ENCODE data around the gene MAP4K3.
"Not testable (repeated sequence)": the region's sequence is repeated elsewhere in the genome, so short reads cannot be mapped to it uniquely, and the experiment has no call there.

MAP4K3 gene

DNA sequence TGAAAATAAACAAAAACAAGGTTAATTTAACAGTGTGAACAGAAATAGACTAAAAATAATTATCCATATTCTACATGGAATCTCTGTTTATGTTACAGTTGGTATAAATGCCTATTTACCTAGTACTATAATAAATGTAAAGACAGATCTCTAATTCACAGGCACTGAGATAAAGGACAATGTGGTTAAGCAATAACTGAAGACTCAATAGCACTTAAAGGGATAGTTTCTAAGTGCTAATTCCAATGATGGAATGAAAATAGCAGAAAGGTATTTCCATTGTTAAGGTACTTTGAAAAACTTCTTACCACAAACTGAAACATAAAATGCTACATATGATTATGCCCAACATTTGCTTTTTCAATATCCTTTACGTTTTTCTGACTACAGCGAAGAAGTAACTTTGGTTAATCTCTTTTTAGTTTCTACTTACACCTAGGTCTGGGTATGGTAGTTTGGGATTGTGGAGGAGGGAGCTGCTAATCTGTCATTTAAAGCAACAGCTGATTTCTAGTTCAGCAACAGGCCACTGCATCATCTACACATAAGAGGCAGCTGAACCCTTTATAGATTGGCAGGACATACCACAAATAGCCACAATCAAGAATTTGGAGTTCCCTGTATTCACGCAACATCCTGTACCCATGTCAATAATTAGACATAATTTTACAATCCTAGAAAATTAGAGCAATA, 27.2 kb downstream of the MAP4K3 start:
- no peak for DNase-seq (ENCODE audit: low read depth in 2 of 2)

DNA sequence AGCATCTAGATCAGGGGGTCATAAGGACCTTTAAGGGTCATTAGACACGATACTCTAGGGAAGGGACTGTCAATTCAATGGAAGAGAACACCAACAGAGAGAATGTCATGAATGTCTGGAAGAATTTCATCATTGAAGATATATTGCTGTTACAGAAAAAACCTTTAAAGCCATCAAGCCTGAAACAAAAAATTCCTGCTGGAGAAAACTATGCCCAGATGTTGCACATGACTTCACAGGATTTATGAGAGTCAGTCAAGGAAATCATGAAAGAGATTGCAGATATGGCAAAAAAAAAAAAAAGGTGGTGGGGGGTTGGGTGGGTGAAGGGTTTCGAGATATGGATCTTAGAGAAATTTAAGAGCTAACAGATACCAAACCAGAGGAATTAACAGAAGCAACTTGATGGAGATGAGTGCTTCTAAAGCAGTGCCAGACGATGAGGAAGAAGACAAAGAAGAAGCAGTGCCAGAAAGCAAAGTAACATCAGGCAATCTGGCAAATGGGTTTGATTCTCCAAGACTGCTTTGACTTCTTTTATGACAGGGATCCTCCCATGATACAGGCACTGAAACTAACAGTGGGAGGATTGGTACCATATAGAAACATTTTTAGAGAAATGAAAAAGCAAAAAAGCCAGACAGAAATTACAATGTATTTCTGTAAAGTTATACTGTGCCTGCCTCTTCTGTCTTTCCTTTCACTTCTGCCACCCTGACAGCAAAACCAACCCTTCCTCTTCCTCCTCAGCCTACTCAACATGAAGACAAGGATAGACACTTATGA, 28.5 kb downstream of the MAP4K3 start:
- no peak for DNase-seq (ENCODE audit: low read depth in 2 of 2)

DNA sequence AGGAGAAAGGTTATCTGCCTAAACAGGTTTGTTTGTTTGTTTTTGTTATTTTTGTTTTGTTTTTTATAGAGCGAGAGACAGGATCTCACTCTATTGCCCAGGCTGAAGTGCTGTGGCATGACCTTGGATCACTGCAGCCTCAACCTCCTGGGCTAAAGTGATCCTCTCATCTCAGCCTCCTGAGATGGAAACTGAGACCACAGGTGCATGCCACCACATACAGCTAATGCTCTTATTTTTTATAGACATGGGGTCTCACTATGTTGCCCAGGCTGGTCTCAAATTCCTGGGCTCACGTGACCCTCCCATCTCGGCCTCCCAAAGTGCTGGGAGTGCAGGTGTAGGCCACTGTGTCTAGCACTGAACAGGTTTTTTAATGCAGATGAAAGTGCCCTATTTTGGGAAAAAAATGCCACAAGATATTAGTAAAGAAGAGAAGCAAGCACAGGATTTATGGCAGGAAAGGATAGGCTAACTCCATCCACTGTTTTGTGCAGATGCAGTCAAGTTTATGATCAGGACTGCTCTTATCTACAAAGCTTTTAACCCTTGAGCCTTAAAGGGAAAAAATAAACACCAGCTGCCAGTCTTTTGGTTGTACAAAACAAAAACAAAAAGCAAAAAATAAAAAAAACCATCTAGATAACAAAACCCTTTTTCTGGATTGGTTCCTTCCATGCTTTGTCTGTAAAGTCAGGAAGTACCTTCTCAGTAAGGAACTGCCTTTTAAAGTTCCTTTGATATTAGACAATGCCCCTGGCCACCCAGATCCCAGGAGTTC, 29.4 kb downstream of the MAP4K3 start:
- DNase-seq (ENCODE audit: low read depth in 2 of 2): no peak

DNA sequence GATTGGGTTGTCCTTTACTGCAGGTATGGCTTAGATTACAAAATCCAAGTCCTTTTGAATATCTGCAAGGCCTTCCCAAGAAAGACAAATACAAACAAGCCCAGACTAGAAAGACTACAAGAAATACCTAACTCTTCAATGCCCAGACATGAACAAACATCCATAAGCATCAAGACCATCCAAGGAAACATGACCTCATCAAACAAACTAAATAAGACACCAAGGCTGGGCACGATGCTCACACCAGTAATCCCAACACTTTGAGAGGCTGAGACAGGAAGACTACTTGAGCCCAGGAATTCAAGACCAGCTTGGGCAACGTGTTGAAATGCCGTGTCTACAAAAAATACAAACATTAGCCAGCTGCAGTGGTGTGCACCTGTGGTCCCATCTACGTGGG, 31.7 kb downstream of the MAP4K3 start:
- DNase-seq (ENCODE audit: low read depth in 2 of 2): no peak

DNA sequence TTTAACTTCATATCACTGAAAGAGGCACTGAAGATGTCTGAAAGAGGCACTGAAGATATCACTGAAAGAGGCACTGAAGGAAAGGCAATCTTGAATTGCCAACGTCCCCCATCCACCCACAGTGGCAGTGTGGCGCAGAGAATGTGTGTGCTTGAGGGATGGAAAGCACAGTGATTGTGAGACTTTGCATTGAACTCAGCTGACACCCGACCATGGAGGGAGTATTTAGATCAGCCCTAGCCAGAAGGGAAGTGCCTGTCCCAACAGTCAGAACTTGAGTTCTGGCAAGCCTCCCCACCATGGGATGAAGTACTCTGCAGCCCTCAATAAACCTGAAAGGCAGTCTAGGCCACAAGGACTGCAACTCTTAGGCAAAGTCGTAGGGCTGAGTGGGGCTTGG, 33.8 kb downstream of the MAP4K3 start:
- DNase-seq (ENCODE audit: low read depth in 2 of 2): no peak

DNA sequence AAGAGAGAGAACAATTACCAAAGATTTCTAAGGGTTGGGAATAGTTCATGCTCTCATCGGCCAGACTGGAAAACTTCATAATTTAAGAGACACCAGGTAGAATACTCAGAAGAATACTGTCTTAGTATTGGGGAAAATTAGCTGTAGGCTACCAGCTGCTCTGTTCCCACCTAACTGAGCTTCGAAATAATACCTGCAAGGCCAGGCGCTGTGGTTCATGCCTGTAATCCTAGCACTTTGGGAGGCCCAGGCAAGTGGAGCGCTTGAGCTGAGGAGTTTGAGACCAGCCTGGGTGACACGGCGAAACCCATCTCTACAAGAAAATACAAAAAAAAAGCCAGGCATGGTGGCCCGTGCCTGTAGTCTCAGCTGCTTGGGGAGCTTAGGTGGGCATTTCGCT, 35.8 kb downstream of the MAP4K3 start:
- DNase-seq (ENCODE audit: low read depth in 2 of 2): no peak

DNA sequence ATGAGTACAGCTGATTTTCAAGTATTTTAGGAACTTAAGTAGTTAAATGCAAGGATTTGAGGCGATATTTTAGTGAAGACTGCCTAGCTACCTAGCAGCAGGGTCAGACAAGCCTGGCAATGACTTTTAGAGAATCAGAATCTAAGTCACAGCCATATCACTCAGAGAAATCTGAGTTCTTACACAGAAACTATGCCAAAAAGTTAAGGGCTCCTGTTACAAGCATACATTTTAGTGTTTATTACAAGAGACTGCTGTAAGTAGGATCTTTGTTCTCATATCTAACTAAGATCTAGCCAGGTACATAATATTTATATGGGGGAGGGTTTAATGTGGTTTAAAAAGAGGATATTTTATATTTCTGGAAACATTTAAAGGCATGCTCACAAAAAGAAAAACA, 37.5 kb downstream of the MAP4K3 start:
- DNase-seq (ENCODE audit: low read depth in 2 of 2): no peak

DNA sequence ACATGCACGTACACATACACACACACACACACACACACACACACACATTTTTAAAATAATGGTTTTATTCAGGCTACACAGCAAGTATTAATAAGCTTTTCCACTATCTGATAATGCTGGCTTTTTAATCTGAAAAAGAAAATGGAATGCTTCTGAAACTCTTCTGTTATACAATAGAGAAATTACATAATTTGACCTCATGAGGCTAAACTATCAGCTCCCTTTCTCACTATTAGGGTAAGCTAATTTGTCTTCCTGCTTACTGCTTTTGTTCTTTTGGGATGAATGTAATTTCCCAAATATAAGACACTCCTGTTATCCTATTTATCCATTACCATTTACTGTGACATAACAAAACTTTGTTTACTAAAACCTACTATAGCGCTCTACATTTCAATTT, 41.8 kb downstream of the MAP4K3 start:
- DNase-seq (ENCODE audit: low read depth in 2 of 2): no peak

DNA sequence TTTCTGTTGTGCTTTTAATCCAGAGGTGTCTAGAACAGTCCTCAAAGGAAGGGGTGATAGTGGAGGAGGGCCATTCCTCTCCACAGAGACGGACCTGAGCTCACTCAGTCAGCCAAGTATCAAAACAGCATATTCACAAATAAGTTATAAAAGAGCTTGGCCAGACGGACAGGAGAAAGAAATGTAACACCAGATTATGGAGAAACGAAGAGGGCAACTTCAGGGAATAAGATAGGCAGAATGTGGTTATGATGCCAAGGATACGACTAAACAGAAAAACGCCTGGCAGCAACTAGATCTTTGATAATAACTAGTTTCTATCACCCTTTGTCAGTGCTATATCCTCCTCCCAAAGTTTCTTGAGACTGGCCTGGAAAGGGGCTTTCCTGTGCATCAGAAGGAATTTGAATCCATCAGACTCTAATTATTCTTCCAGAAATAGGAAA, 42.5 kb downstream of the MAP4K3 start:
- no peak for DNase-seq (ENCODE audit: low read depth in 2 of 2)

DNA sequence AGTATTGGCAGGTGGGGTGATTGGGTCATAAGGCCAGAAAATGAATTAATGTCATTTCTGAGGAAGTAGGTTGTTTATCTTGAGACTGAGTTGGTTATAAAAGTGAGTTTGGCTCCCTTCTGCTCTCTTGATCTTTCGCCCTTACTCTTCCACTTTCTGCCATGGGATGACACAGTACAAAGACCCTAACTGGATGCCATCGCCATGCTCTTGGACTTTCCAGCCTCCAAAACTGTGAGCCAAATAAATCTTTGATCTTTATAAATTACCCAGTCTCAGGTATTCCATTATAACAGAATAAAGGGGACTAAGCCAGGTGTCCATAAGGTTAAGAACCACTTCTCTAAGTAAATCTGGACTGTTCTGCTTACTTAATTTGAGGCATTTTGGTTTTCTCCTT, 44.4 kb downstream of the MAP4K3 start:
- DNase-seq (ENCODE audit: low read depth in 2 of 2): no peak

DNA sequence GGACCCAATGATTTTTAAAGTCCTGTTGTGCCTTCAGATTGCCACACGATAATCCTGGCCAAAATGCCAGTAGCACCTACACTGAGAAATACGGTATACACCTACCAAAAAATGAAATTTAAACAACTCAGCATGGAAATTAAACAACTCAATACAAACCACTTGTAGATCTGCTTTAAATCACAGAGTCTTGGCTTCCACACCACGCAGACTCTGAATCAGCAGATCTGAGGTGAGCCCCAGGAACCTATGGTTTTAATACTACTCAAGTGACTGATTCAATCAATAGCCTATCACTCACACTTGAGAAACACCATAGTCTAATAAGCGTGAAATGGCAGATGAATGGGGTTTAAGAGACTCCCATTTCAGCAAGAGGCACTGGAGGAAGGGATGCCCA, 46.9 kb downstream of the MAP4K3 start:
- no peak for DNase-seq (ENCODE audit: low read depth in 2 of 2)

DNA sequence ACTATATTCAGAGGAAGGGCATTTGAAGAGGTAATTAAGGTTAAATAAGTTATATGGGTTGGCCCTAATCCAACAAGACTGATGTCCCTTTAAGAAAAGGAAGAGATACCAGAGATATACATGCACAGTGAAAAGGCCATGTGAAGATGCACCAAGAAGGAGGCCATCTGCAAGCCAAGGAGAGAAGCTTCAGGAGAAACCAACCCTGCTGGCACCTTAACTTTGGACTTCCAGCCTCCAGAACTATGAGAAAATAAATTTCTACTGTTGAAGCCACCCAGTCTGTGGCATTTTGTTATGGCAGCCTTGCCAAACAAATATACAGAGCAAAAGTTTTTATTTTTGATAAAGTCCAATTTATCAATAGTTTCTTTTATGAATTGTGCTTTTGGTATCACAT, 51.0 kb downstream of the MAP4K3 start:
- no peak for DNase-seq (ENCODE audit: low read depth in 2 of 2)

DNA sequence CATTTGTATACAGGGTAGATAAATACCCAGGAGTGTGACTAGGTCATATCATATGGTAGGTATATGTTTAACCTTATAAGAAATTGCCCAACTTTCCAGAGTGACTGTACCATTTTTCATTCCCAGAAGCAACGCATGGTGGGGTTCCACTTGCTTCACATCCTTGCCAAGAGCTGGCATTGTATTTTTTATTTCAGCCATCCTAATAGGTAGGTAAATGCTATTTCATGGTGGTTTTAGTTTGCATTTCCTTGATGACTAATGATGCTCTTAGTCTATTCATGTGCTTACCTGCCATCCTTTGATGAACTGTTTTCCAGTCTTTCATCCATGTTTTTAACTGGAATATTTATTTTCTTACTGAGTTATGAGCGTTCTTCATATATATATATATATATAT, 51.9 kb downstream of the MAP4K3 start:
- DNase-seq (ENCODE audit: low read depth in 2 of 2): no peak

DNA sequence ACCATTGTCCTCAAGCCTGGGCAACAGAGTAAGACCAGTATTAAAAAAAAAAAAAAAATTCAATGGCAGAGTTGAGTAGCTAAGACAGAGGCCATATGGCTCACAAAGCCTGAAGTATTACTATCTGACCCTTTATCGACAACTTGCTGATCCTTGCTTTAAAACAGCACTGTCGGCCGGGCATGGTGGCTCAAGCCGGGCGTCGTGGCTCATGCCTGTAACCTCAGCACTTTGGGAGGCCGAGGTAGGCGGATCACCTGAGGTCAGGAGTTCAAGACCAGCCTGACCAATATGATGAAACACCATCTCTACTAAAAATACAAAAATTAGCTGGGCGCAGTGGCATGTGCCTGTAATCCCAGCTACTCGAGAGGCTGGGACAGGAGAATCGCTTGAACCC, 53.0 kb downstream of the MAP4K3 start:
- not testable (repeated sequence) for DNase-seq (ENCODE audit: low read depth in 2 of 2)

DNA sequence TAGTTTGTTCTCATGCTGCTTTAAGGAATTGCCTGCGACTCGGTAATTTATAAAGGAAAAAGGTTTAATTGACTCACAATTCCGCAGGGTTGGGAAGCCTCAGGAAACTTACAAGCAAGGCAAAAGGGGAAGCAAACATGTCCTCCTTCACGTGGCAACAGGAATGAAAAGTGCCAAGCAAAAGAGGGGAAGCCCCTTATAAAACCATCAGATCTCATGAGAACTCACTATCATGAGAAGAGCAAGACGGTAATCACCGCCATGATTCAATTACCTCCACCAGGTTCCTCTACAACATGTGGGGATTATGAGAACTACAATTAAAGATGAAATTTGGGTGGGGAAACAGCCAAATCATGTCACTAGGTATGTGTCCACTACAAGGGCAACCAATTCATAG, 53.9 kb downstream of the MAP4K3 start:
- DNase-seq (ENCODE audit: low read depth in 2 of 2): no peak

DNA sequence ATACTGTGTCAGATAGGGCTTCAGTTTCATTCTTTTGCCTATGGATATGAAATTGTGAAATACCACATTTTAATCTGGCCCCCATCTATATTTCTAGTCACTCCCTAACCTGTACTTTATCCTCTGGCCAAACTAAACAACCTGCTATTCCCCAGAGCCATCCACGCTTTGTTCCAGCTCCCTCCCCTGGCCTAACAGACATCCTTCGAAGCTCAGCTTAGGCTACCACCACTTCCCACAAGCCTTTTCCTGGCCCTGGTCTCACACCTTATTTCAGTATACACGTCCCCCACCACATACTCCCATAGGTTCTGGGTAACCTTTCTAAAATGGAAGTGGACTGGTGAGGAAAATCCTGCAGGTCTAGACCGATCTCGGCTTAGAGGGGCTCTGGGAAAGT, 55.4 kb downstream of the MAP4K3 start:
- no peak for DNase-seq (ENCODE audit: low read depth in 2 of 2)

DNA sequence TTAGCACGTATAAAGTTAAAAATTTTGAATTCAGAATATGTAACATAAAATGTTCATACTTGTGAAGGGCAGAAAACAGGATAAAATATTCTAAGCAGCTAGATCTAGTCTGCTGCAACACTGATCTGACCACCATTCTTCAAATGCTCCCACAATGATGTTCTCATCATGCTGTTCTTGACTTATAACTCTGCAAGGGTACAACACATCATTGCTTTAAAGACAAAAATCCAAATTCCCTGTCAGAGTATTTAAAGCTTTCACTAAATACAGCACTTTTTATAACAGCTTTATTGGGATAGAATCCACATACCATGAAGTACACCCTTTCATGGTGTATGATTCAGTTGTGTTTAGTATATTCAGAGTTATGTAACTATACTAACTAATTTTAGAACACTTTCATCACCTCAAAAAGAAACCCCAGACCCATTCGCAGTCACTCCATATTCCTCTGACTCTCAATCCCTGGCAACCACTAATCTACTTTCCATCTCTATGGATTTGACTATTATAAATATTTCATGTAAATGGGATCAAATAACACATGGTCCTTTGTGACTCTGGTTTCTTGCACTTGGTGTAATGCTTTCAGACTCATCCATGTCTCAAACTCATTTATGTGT, 56.4 kb downstream of the MAP4K3 start:
- no peak for DNase-seq (ENCODE audit: low read depth in 2 of 2)

DNA sequence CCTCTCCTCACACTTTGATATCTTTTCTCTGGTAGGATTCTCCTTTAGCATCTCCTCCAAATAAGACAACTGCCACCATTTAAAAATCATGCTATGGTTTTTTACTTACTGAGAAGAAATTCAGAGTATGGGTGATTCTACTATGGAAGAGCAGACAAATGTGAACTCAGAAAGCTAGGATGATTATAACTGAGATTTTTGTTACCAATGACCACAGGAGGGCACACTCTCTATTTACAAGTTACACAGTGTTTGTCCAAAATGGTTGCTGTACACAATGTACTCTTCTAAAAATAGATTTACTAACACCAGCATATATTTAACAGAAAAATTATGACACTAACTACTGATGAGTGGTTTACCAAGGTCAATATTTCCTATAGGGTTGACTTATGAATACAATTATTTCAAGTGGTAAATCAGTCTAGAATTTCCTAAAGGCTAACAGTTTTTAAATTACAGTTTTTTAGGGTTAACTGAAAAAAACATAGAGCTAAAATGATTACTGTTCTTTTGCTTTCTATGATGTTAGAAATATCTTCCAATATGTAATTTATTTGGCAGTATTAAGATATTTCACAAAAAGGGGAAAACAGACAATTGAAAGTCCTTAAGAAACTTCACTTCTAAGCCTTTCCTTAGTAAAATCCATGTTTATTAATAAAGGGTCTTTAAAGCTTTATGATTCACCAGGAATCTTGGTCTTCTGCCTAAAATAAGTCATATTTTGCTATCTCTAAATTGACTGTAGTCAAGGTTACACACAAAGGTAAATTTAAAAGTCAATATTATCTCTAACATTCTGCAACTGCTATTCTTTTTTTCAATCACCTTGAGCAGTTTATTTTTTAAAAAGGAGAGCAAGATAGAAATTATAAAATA, 57.2 kb downstream of the MAP4K3 start:
- DNase-seq (ENCODE audit: low read depth in 2 of 2): no peak

DNA sequence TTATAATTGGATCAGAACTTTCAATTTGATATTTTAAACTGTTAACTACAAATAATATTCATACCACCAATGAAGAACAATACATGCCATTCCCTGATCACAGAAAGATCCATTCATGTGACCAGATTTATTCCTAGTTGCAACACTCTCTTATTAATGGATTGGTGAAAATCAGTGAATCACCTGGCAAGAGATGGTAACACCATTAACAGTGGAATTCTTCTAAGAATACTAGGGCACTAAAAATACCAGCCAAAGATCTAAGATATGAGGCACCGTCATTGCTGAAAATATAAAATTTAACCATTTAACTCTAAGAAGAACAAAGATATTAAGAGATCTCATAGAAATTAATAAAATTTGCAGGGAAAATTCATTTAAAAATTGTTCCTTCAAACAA, 58.1 kb downstream of the MAP4K3 start:
- DNase-seq (ENCODE audit: low read depth in 2 of 2): no peak

DNA sequence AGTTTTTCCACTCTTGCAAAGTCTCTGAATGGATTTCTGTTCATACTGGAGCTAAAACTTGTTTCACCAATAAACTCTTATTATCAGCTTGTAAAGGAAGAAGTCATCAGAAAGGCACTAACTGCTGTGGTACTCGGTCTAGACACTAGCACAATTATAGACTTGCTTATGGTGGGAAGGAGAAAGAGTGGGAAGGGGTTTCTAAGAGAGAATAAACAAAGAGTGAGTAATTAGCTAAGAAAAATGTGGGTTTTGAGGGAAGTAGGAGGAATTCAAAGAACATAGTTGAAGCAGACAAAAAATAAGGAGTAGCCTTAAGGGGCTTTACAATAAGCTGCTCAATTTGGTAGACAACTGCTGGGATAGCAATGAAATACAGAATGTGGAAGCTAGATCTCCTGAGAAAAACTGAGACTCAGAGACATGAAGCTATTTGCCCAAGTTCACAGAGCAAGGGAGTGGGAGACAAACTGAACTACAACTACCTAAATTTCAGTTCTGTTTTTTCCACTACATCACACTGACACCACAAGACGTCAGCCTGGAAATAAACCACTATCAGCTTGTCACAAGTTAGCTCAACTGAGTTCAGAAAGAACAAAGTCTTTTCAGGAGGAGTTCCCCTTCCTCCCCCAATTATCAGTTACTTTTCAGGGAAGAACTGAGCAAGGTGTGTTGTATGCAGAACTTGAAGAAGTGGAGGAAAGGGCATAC, 59.7 kb downstream of the MAP4K3 start:
- DNase-seq (ENCODE audit: low read depth in 2 of 2): no peak

DNA sequence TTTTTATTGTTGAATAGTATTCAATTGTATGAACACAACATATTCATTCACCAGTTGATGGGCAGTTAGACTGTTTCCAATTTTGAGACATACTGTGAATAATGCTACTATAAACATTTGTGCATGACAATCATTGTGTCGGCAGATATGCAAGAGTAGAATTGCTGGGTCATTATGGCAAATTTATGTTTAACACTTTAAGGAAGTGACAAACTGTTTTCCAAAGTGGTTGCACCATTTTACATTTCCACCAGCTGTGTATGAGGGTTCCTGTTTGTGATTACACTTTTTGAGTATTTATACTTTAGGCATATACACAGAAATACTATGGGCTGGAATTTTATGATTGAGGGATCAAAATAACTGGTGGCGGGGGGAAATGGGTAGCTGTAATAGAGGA, 61.2 kb downstream of the MAP4K3 start:
- no peak for DNase-seq (ENCODE audit: low read depth in 2 of 2)

Measured in stimulated activated CD8-positive, alpha-beta memory T cell treated with anti-CD3 and anti-CD28 coated beads, Interleukin-15, amount 100 ng/mL, for 48 hours (primary cell).